Neural cell (in vitro differentiated cells): ENCODE data around the gene BFSP1.

ENCODE experiments used
- EP300 ChIP-seq: fragments of 450-650 bp; conservative IDR thresholded peaks from 2 replicates; pipeline ENCODE4 v1.6.1; 2014; ENCODE audit warnings: antibody characterized with exemption, mild to moderate bottlenecking, moderate library complexity; ENCODE audit not compliant: poor library complexity, severe bottlenecking
- TF ChIP-seq, protein P1 (sequence below): fragments of 450-650 bp; IDR thresholded peaks from 2 replicates; pipeline ENCODE4 v1.5.1; 2014; ENCODE audit warnings: antibody characterized with exemption, mild to moderate bottlenecking, moderate library complexity; ENCODE audit not compliant: poor library complexity, severe bottlenecking

DNA sequence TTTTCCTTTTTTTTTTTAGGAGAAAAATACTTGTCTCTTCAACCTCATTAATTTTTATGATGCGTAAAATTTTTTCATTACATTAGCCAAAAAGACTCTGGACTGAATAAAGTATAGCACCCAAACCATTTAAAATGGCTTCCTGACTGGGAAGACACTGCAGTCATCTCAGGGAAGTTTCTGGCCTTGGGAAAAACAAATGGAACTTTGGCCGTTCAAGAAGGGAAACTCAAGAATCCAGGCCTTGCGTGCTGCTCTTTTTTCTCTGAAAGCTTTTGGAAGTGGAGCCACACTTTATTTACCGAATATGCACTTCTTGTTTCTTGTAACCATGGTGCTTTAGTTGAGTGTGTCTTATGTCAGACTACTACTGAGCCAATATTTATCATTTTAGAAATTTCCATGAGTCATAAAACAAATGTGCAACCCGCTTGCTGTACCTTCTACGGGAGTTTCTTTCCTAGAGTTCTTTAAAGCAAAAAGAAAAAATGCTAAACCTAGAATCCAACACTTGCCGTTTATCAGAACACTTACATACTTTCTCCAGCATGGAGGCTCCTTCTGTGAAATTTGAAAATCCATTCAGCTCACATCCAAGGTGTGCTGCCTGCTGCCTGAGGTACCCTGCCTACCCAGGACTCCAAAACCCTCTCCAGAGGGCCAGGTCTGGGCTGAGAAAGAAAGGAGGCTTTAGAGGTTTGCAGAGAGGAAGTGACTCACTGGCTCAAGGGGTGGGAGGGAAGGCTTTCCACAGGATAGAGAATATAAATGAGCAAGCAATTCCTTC, 27.2 kb upstream of the BFSP1 start:
- TF ChIP-seq EP300: no peak
- TF ChIP-seq, protein P1, sequence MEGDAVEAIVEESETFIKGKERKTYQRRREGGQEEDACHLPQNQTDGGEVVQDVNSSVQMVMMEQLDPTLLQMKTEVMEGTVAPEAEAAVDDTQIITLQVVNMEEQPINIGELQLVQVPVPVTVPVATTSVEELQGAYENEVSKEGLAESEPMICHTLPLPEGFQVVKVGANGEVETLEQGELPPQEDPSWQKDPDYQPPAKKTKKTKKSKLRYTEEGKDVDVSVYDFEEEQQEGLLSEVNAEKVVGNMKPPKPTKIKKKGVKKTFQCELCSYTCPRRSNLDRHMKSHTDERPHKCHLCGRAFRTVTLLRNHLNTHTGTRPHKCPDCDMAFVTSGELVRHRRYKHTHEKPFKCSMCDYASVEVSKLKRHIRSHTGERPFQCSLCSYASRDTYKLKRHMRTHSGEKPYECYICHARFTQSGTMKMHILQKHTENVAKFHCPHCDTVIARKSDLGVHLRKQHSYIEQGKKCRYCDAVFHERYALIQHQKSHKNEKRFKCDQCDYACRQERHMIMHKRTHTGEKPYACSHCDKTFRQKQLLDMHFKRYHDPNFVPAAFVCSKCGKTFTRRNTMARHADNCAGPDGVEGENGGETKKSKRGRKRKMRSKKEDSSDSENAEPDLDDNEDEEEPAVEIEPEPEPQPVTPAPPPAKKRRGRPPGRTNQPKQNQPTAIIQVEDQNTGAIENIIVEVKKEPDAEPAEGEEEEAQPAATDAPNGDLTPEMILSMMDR: no peak
